ENCODE results near the gene CTR9. TPM values are rescaled to one million over a fixed set of nuclear protein-coding genes. Genes with fewer than 3 reads are reported as not detected.

Gene CTR9
- total and polyA plus RNA-seq, 9 of the 15 experiments (the other 6 are each of a cell fraction or from before 2014, with no cell fraction given) = 25.4 to 79.3 (median 47.3) TPM

- DNase-seq (ENCODE audit: extremely low read depth in 1 of 4, low spot score in 3 of 4) (peak in 3 of 4 experiments; percentile 19 to 26 (median 25)), ATAC-seq (peak; percentile 86), FAIRE-seq (no peak)
- H3K9ac ChIP-seq (ENCODE audit: insufficient read depth in 1 of 2, low read depth in 2 of 2, low read length in 2 of 2) = no peak overlapping the region
- H3K36me3 ChIP-seq (ENCODE audit: control insufficient read depth, insufficient read depth, low read length) = peaks cover 98% of the 10 kb centered on the region
- H3K79me2 ChIP-seq (ENCODE audit: control insufficient read depth, insufficient read depth, low read length) = peaks cover under 1% of the 10 kb centered on the region; the same call in 2 of the 3 replicates
- H4K20me1 ChIP-seq (replicated peaks; ENCODE audit: control insufficient read depth, insufficient read depth, low read length) = no peaks in the 10 kb centered on the region
- H3K9me3 ChIP-seq (replicated peaks; ENCODE audit: control insufficient read depth, insufficient read depth, low read depth, low read length) = no peaks in the 10 kb centered on the region
- TF ChIP-seq GATA2 (CRISPR knock-in tag; IDR thresholded peaks at IDR 0.05) = peak; percentile 77
- 0 out of 4 replicates have a peak, but pooled peaks of 1 of the 2 experiments have one; percentile 18 for TF ChIP-seq RAD21 (CRISPR knock-in tag; conservative IDR thresholded peaks at IDR 0.05 in 1 of 2, IDR thresholded peaks at IDR 0.05 in 1 of 2)
- TF ChIP-seq ZNF830 (CRISPR knock-in tag; IDR thresholded peaks at IDR 0.05) = no peak
- TF ChIP-seq ARID3A (IDR thresholded peaks at IDR 0.05; ENCODE audit: borderline replicate concordance, low read depth, low read length) = peak; percentile 93; the same call in 1 of the 2 replicates
- no peak for TF ChIP-seq ZNF444 (CRISPR knock-in tag; IDR thresholded peaks at IDR 0.05)
- TF ChIP-seq CTCF (IDR thresholded peaks at IDR 0.05 in 2 of 3, conservative IDR thresholded peaks at IDR 0.05 in 1 of 3; ENCODE audit: insufficient read depth in 2 of 3, low read depth in 1 of 3, low read length in 3 of 3) = peak in 2 of 3 experiments; percentile 53 to 54; a peak in 4 of 6 replicates
- peaks cover 0 to 2% of the 10 kb centered on the region in 2 experiments; a peak in 2 of 5 replicates for H3K4me1 ChIP-seq (replicated peaks in 1 of 2; ENCODE audit: control insufficient read depth in 2 of 2, insufficient read depth in 2 of 2, low read length in 2 of 2)
- H3K9me1 ChIP-seq (ENCODE audit: control insufficient read depth, insufficient read depth, low read length) = no peaks in the 10 kb centered on the region
- no peak overlapping the region for H3K27ac ChIP-seq (ENCODE audit: extremely low read depth, low read depth, low read length)
- no TSS peak for BruUV-seq (replicated peaks)
- 50% methylated on average over 1 of the region's 1 CpG for WGBS (ENCODE audit: insufficient coverage, low coverage, missing lambda C conversion rate)
- no peaks in the 10 kb centered on the region for H3K27me3 ChIP-seq (ENCODE audit: control insufficient read depth in 2 of 2, insufficient read depth in 2 of 2, low read length in 2 of 2)
- CTCF ChIA-PET (ENCODE audit: low intra/inter-chr PET ratio) = interaction anchor here (0.7 kb wide), 1 partner anchor 252 kb away, joined by 4 read pairs; no protein-coding TSS in a partner anchor
- in situ Hi-C loops (cut with MboI) = no loop called here
- POLR2A ChIA-PET = interaction anchor here (0.6 to 2.0 kb wide), 2 partner anchors 11 to 472 kb away, joined by 3 to 5 read pairs; no protein-coding TSS in a partner anchor
- intact Hi-C loops (cut with micrococcal nuclease) = no loop called here
- no peak overlapping the region for H3K4me2 ChIP-seq (ENCODE audit: insufficient read depth, low read length)
- no peak overlapping the region for H3K4me3 ChIP-seq
- no peak overlapping the region for H2AFZ ChIP-seq (ENCODE audit: low read depth, low read length)
Observed at GRCh38 chr11:10758957-10759356, 7.9 kb downstream of the CTR9 start.
